Stimulated activated CD8-positive, alpha-beta memory T cell treated with anti-CD3 and anti-CD28 coated beads, Interleukin-15, amount 100 ng/mL, for 4 hours (primary cell): ENCODE data around the gene ASCL4.
"Not testable (repeated sequence)": the region's sequence is repeated elsewhere in the genome, so short reads cannot be mapped to it uniquely, and the experiment has no call there.

Source experiments
- DNase-seq, 2 donors: peaks; one replicate each; pipeline ENCODE4 v3.0.0-alpha.2; 2020; ENCODE audit warnings: low read depth in 2 of 2

ASCL4 gene

DNA sequence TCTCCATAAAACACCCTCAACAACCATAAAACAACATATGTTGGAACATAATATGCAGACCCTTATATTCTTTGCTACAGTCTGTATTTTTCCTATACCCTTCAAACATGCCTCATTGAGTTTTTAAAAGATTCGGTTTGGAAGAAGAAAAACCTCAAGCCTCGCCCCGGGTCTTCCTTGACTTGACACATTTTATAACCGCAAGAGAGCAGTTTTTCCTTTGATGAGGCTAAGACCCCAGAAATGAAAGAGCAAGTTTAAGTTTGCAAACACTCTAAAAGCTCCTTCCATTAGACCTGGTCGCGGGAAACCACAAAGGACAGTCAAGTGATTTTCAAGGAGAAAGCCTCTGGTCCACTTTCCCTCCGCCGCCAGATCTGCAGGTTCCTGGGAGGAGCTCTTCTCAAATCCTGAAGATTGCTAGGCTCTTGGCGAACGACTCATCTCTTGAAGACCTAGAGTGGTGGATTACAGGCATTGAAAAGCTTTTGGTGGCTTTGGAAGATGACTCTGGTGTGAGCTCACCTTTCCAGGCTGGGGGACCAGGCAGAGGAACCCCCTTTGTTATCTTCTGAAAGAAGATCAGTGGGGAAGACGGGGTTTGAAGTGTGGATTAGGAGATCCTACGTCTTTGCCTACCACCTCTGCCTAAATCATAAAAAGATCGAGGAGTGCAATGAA is at the start of gene ASCL4:
TSS of gene ASCL4 (plus strand) at position 356 of the 681 bp plus-strand sequence. CDS start 515 bp downstream, outside the sequence.
- no peak for DNase-seq

- not testable (repeated sequence) for DNase-seq
These were observed 47.2 kb upstream of the ASCL4 start for GRCh38 chr12:107727327-107727726.

DNA sequence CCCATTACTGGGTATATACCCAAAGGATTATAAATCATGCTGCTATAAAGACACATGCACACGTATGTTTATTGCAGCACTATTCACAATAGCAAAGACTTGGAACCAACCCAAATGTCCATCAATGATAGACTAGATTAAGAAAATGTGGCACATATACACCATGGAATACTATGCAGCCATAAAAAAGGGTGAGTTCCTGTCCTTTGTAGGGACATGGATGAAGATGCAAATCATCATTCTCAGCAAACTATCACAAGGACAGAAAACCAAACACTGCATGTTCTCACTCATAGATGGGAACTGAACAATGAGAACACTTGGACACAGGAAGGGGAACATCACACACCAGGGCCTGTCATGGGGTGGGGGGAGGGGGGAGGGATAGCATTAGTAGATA is 46.8 kb upstream of the ASCL4 start:
- not testable (repeated sequence) for DNase-seq

- no peak for DNase-seq
These were observed 43.7 kb upstream of the ASCL4 start for GRCh38 chr12:107730618-107731341.

DNA sequence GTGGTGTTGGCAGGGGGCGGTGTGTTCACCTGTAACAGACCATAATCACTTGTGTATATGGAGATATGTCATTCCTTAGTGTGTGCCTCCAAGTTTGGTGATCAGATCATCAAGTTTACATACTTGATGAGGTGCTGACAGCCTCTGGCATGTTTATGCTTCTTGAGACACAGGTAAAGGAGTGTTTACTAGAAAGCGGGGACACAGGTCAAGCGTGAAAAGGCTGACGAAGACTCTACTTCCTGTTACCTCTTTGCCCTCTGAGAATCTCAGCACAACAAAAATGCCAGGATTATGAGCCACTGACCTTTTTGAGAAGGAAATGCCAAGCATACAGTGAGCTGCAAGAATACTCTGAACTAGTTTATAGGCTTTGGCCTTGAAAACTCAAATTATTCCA is 43.1 kb upstream of the ASCL4 start:
- DNase-seq, result no peak

DNA sequence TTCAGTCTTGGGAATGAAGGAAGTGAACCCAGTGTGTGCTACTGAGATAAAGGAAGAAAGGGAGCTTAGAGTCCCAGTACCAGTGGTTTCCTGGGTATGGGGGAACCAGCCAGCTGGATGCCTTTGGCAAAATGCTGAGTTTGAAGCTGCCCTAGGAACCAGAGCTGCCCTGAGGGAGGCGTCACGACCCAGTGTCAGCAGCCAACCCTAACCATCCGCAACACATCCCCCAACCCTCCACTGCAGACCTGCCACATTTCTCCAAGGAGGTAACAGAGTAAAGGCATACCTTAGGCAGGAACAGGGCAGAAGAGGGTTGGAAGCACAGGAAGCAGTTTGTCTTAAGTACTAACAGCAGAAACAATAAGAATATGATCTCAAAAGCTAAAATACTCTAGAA is 42.1 kb upstream of the ASCL4 start:
- no peak for DNase-seq

GRCh38 chr12:107734139-107734538 is 40.4 kb upstream of the ASCL4 start:
- DNase-seq, result no peak

DNA sequence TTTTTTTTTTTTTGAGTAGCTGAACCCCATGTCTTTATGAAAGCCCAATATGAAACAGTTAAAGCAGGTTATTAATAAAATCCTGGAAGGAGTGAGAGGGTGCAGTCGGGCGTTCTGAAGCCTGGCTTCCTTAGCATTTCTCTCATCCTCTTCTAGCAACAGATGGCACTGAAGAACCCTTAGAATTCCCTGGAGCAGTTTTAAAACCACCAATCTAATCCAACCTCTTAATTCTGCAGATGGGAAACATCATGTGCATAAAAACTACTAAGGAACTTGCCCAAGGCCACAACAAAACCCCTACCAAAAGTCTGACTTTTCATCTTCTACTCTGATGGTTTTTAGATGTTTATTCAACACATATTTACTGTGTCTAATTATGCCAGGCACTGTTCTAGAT is 38.7 kb upstream of the ASCL4 start:
- no peak for DNase-seq

DNA sequence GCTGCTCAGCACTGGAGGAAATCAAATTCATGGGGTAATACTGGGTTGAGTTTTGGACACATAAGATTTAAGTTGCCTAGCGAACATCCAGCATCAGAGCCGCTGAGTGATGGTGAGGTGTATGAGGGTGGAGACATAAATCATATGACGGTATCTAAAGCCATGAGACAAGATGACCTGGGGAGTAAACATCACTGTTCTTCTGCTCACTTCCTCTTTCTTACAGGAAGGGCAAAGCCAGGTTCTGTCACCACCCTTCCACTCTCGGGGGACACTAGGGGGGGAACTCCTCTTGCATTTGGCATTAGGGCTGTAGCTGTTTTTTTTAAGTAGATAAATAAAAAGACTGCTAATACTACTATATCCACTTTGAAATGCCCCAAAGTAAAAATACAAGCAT is 37.6 kb upstream of the ASCL4 start:
- DNase-seq, result no peak

DNA sequence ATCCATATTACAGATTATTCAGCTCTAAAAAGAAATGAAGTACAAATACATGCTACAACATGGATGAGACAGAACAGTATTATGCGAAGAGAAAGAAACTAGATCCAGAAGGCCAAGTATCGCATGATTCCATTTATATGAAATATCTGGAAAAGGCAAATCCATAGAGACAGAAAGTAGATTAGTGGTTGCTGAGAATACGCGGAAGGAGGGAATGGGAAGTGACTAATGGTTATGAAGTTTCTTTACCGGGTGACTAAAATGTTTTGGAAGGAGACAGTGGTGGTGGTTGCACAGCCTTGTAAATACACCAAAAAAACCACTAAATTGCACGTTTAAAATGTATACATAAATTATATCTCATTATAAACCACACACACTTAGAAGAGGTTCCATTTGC is 26.0 kb upstream of the ASCL4 start:
- DNase-seq, result no peak

- no peak for DNase-seq
These were observed 25.4 kb upstream of the ASCL4 start for GRCh38 chr12:107749083-107749482.

GRCh38 chr12:107759410-107759809 is 15.1 kb upstream of the ASCL4 start:
- no peak for DNase-seq

DNA sequence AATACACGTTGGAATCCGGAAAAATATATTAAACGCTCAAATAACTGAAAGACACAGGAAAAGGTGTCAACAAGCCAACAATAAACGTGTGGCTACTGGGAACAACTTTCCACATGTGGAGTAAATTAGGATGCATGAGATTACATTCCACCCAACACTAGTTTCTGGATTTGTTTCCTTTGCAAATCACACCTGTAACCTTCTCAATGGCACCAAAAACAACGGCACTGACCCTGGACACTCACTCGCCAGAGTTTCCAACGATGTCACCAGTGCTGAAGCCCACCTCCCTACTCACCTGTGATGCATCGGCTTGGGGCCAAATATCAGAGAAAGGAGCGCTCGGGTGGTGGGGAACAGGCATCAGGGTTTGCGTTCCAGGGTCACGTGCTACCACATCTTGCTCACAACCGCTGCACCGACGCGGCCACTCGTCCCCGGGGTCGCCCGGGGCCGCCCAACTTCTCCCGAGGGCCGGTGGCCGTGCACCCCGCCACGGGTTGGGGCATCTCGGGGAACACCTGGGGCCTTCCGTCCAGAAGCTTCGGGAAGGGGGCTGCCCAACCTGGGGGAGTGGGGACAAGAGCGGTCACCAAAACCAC is 14.2 kb upstream of the ASCL4 start:
- no peak for DNase-seq

GRCh38 chr12:107760809-107761501 is 13.5 kb upstream of the ASCL4 start, which contains the start of gene PRDM4:
PRDM4 (minus strand) TSS chr12:107761137; CDS start chr12:107760515, 622 bp downstream.
- peak; percentile 71 to 84 for DNase-seq

- no peak for DNase-seq
These were observed 13.0 kb upstream of the ASCL4 start for GRCh38 chr12:107761502-107761904.

DNA sequence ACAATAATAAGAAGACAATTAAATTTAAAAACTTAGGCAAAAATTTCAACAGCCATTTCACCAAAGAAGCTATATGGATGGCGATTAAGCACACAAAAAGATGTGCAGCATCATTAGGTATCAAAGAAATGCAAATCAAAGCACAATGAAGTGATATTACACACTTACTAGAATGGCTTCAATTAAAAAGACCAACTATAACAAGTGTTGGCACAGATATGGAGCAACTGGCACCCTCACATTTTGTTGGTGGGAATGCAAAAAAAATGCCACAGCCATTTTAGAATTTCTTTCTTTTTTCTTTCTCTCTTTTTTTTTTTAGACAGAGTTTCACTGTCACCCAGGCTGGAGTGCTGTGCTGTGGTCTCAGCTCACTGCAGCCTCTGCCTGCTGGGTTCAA is 11.6 kb upstream of the ASCL4 start:
- no peak for DNase-seq

DNA sequence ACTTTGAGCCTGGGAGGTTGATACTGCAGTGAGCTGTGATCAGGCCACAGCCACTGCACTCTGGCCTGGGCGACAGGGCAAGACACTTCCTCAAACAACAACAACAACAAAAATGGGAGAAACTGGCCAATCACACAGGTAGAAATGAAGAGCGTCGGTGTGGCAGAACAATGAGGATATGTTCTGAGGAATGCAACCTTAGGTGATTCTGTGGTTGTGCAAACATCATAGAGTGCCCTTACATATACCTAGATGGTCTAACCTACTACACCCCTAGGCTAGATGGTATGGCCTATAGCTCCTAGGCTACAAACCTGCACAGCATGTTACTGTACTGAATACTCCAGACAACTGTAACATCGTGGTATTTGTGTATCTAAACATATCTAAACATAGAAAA is 9.9 kb upstream of the ASCL4 start:
- DNase-seq, result no peak

GRCh38 chr12:107765316-107765715 is 9.2 kb upstream of the ASCL4 start:
- no peak for DNase-seq

DNA sequence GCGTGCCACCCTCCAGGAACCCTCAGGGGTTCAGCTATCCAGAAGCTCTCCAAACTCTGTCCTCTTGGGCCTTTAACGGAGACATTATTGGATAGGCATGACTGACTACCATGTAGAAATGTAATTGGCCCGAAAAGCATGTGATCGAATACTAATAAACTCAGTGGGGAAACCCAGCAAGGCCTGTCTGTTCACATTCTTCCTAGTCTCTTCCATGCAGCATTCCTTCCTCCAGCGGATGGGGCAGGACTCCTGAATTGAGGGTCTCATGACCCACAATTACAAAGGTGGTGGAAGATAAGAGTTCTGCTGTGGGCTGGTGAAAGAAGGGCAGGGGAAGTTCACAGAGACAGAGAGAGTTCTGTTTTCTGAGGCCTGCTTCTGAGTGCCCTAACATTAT is 7.0 kb upstream of the ASCL4 start:
- no peak for DNase-seq

- no peak for DNase-seq
These were observed 703 bp downstream of the ASCL4 start for GRCh38 chr12:107775093-107775721.

DNA sequence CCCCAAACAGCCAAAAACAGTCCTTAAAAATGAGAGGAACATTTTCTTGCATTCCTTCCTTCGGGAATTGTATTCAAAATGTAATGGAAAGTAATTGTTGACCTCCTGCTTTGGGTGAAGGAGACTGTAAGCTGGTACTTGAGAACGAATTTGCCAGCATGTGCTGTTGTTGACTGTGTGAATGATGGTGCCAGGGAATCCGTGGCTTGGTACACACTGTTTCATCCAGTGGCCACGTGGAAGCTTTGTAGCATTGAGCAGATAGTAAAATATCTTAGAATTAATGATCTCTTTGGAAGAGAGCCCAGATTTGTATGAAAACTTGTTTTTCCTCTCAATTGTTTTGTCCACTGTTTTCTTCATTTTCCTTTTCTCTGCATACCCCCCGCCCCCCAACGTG is 1.7 kb downstream of the ASCL4 start:
- DNase-seq, result no peak
